Measurements from ENCODE around the gene KIF2C. TPM values are rescaled to one million over a fixed set of nuclear protein-coding genes. Genes with fewer than 3 reads are reported as not detected.

KIF2C gene
- polyA plus RNA-seq: not detected in 2 replicates

DNA sequence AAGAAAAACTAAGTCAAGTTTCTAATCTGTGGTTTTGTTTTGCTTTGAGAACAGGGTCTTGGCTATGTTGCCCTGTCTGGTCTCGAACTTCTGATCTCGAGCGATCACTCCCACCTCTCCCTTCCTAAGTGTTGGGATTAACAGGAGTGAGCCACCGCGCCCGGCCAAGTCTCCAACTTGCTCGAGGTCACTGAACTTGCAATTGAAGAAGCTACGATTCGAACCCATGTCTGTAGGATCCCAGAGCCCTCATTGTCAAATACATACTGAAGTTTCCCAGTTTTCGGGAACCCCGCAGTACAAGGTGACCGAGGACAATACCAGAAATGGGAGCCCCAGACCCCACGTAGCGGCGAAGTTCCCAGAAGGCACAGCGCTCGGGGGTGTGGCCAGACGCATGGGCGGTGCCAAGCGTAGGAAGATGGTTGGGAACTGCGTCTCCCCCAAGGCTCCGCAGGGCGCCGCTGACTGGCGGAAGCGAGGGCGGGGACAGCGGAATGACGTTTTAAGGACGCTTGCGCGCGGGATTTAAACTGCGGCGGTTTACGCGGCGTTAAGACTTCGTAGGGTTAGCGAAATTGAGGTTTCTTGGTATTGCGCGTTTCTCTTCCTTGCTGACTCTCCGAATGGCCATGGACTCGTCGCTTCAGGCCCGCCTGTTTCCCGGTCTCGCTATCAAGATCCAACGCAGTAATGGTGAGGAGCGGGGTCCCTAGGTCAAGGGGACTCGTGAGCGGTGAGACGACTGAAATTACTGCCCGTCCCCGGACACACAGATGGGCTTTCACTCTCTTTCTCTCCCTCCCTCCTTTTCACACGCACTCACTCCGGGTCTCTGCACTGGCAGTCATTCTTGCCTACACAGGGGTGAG, at the start of gene KIF2C:
TSS of gene KIF2C (plus strand) at position 531 of the 872 bp plus-strand sequence. CDS start at position 627, 96 bp downstream.

GRCh38 chr1:44730741-44731512, 8.7 kb upstream of the KIF2C start, which contains the start of gene RNU5D-1:
TSS of gene RNU5D-1 (minus strand) at chr1:44731170.

DNA sequence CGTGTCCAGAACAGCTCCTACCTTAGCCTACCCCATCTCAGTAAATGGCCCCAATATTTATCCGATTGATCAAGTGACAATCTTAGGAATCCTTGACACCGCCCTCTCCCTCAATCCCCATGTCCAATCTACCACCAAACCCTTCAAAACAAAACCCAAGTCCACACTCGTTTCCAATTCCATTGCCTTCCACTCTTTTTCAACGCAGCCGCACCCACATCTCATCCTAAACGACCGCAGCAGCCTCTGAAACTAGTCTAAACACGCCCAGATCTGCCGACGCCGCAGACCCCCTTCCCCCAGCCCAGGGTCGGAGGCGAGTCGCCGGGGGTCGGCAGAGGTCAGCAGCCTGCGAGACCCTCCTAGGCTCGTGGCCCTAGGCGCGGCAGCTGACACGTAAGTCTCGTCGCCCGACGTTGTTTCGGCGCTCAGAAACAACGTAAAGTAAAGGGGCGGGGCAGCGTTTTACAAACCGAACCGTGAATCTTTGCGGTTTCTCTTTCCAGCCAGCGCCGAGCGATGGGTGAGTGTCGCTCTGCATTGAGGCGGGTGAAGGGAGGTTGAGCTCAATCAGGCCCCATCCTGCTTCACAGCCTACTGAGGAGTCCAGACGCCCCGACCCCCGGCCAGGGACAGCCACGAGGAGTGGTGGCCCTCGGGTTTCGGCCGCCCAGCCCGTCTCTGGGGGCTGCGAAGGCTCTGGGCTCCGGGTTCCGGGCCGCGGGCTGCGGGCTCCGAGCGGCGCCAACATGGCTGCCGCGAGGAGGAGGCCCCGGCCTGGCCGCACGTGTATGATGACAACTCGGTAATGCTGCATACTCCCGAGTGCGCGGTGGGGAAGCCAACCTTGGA, 35.7 kb downstream of the KIF2C start, which contains the start of gene RPS8:
TSS of gene RPS8 (plus strand) at position 463 of the 852 bp plus-strand sequence. CDS start at position 520, 57 bp downstream.

GRCh38 chr1:44788120-44788860, 48.7 kb downstream of the KIF2C start, which contains the start of gene BEST4:
TSS of gene BEST4 (minus strand) at chr1:44788170. CDS start at chr1:44787705, 465 bp downstream.

GRCh38 chr1:44799770-44800584, 60.3 kb downstream of the KIF2C start, which contains the start of gene PLK3:
TSS of gene PLK3 (plus strand) at chr1:44800377. CDS start at chr1:44800464, 87 bp downstream.

DNA sequence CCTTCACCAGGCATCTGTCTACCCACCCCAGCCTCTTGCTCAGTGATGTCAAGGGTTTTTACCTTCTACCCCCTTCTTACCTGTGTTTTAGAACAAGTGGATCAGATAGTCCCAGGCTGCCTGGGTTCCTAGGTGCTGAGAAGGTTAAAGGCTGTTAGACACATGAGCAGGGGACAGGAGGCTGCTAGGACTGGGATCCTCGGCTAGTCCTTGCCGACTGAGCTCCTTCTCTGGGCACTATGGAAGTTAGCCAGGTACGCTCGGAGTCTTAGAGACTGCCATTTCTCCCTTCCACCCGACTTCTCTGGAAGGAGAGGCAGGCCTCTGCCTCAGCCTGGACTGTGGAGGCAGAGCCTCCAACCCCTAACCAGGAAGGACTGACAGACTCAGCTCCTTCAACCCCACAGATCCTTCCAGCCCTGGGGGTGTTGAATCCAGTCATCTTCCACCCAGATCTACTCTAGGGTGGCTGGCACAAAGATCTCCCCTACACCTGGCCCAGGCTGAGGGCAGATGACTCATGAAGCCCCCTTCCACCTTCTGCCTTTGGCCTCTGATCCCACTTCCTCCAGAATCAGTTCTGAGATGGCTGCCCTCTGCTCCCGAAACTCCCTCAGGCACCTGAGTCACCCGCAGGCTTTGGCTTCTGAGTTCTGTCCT, 67.2 kb downstream of the KIF2C start, which contains the start of gene DYNLT4:
TSS of gene DYNLT4 (minus strand) at position 648 of the 660 bp plus-strand sequence. CDS start 683 bp downstream, outside the sequence.

DNA sequence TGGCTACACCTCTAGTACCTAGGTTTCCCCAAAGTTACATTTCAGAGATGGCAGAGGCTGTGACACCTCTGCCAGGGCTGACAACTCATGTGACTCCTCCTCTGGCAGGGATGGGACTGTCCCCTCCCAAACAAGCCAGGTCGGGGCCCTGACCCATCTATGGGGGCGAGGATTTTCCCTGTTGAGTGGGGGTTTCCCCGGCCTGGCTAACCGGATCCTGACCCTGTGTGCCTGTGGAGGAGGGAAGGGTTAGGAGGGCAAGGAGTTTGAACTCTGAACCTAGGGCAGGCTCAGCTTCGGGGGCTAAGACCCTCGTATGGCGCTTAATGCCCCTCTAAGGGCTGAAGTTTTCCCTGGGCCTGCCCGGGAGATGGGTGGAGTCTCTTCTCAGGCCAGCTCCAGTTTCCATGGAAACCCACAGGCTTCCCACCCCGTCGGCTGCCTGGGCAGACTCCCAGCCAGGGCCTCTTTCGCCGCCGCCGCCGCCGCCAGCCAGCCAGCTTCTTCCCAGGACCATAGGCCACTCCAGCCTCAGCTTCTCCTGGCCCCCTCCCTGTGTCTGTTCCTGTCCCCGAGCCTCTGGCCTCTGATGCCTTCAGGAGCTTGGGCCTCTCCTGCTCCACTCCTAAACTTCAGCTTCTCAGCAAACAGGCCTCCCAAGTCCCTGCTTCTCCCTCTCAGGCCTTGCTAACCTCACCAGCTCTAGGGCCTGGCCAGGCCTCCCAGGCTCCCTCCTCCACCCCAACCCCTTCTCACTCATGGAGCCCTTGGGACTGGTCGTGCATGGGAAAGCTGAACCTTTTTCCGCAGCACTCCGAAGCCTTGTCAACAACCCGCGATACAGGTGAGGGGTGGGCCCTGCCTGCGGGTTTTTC, 68.7 kb downstream of the KIF2C start, which contains the start of gene BTBD19:
TSS of gene BTBD19 (plus strand) at position 461 of the 875 bp plus-strand sequence. CDS start at position 759, 298 bp downstream.

Other genes with a start within 250 kb of the KIF2C start
- 5.8 and 6.1 TPM in 2 replicates for gene TMEM53, start 65.4 kb upstream of the KIF2C start, polyA plus RNA-seq
- 3.7 TPM in 1 of 2 replicates, not detected in the other for gene ARMH1, start 65.1 kb upstream of the KIF2C start, polyA plus RNA-seq
- gene RNU5D-1, start 8.7 kb upstream of the KIF2C start, polyA plus RNA-seq: not detected in 2 replicates
- 456 and 523 TPM in 2 replicates for gene RPS8, start 35.7 kb downstream of the KIF2C start, polyA plus RNA-seq
- 0.15 TPM in 1 of 2 replicates, not detected in the other for gene BEST4, start 48.3 kb downstream of the KIF2C start, polyA plus RNA-seq
- gene PLK3, start 60.5 kb downstream of the KIF2C start, polyA plus RNA-seq: 3.9 TPM in 1 of 2 replicates, not detected in the other
- gene DYNLT4, start 67.5 kb downstream of the KIF2C start, polyA plus RNA-seq: not detected in 2 replicates
- gene BTBD19, start 68.7 kb downstream of the KIF2C start, polyA plus RNA-seq: not detected in 2 replicates
- 0.46 and 0.76 TPM in 2 replicates for gene PTCH2, start 103.4 kb downstream of the KIF2C start, polyA plus RNA-seq
- 98.8 and 102 TPM in 2 replicates for gene EIF2B3, start 246.8 kb downstream of the KIF2C start, polyA plus RNA-seq

Data from Purkinje cell (primary cell).